ENCODE measurements around the gene PLAC8L1. TPM values are rescaled to one million over a fixed set of nuclear protein-coding genes. Genes with fewer than 3 reads are reported as not detected.

The PLAC8L1 gene
- total RNA-seq, 1 experiment from 2014 or later: 0.52 TPM

- no peak overlapping the region for H2BK15ac ChIP-seq (ENCODE audit: low read depth, low read length)
- no peak overlapping the region for H4K5ac ChIP-seq (ENCODE audit: insufficient read length, low read depth, low read length)
- no peak overlapping the region for H4K8ac ChIP-seq (replicated peaks; ENCODE audit: insufficient read length, low read depth, low read length)
- peaks cover 9% of the 10 kb centered on the region; the same call in 1 of the 2 replicates for H3K4me1 ChIP-seq (ENCODE audit: insufficient read depth, low read length)
- H3K4me2 ChIP-seq (ENCODE audit: insufficient read depth, insufficient read length, low read length): no peak overlapping the region
- TF ChIP-seq CTCF (conservative IDR thresholded peaks at IDR 0.05): no peak
- H3K79me2 ChIP-seq (ENCODE audit: insufficient read depth, low read length): no peaks in the 10 kb centered on the region
- no peak overlapping the region for H3K4ac ChIP-seq (ENCODE audit: low read depth, low read length)
- no peak overlapping the region for H3T11ph ChIP-seq (ENCODE audit: low read length)
- no peak overlapping the region for H2AK5ac ChIP-seq (ENCODE audit: insufficient read length, low read length)
- DNase-seq: no peak
- H3K56ac ChIP-seq (ENCODE audit: insufficient read length, low read depth, low read length): no peak overlapping the region
- WGBS (ENCODE audit: extremely low coverage, insufficient read length, low lambda C conversion rate): no CpG with 5 or more reads among the region's 3 CpGs
- no peak overlapping the region for H2AFZ ChIP-seq (ENCODE audit: low read length)
- H3K27me3 ChIP-seq (ENCODE audit: insufficient read depth, low read length): no peaks in the 10 kb centered on the region
- H3K23ac ChIP-seq (ENCODE audit: insufficient read length, low read depth, low read length): no peak overlapping the region
- H2BK5ac ChIP-seq (ENCODE audit: insufficient read length, low read length): no peak overlapping the region
- H3K9ac ChIP-seq (ENCODE audit: extremely low read depth, insufficient read length, low read length): no peak overlapping the region
- no peaks in the 10 kb centered on the region; a peak in 1 of 5 replicates for H3K9me3 Mint-ChIP-seq
- no peak overlapping the region for H3K14ac ChIP-seq (ENCODE audit: insufficient read depth, low read length)
- H3K36me3 Mint-ChIP-seq (ENCODE audit: insufficient read depth in 1 of 3, low read depth in 3 of 3): no peaks in the 10 kb centered on the region; a peak in 1 of 7 replicates
- no peak overlapping the region for H2BK12ac ChIP-seq (ENCODE audit: insufficient read length, low read depth, low read length)
- no peak overlapping the region for H3K27ac Mint-ChIP-seq
- H3K23me2 ChIP-seq (ENCODE audit: insufficient read length, low read depth, low read length, poor library complexity, severe bottlenecking): no peaks in the 10 kb centered on the region
- no peaks in the 10 kb centered on the region for H3K9me3 ChIP-seq (ENCODE audit: control insufficient read depth, low read depth, low read length)
- H3K4me1 Mint-ChIP-seq: peaks cover 24% of the 10 kb centered on the region in 2 experiments
- no peaks in the 10 kb centered on the region for H4K20me1 ChIP-seq (ENCODE audit: control insufficient read depth, insufficient read depth, insufficient read length)
- no peak overlapping the region for H2BK20ac ChIP-seq (ENCODE audit: low read depth, low read length, poor library complexity, severe bottlenecking)
- no peak overlapping the region for H4K91ac ChIP-seq (ENCODE audit: insufficient read length, low read depth, low read length)
- H3K27ac ChIP-seq (ENCODE audit: insufficient read length, low read depth, low read length): no peak overlapping the region
- H2BK120ac ChIP-seq (ENCODE audit: low read depth, low read length, poor library complexity, severe bottlenecking): no peak overlapping the region
- H3K79me1 ChIP-seq (ENCODE audit: insufficient read depth, low read depth, low read length, poor library complexity, severe bottlenecking): no peaks in the 10 kb centered on the region
- no peak overlapping the region for H3K18ac ChIP-seq (ENCODE audit: insufficient read length, low read depth, low read length)
- no peak overlapping the region for H3K4me3 Mint-ChIP-seq
- no peaks in the 10 kb centered on the region for H3K27me3 Mint-ChIP-seq (ENCODE audit: low read depth)
Observed at GRCh38 chr5:146082798-146083197, 22.6 kb downstream of the PLAC8L1 start.
